AG09309 (cell line): Measurements from ENCODE around the gene UST.

Source experiments
- DNase-seq: peaks from one replicate; pipeline ENCODE4 v3.0.0-alpha.2; 2010; ENCODE audit warnings: low read depth
- H3K4me3 ChIP-seq: 2 replicates; pipeline ENCODE4 v1.5.1; 2011; ENCODE audit warnings: mild to moderate bottlenecking, low read depth, low read length, moderate library complexity; ENCODE audit not compliant: control insufficient read depth
- TF ChIP-seq, protein P1 (sequence below): IDR thresholded peaks from 2 replicates; pipeline ENCODE4 v1.5.1; 2011; ENCODE audit warnings: mild to moderate bottlenecking, low read depth, low read length, inconsistent platforms; ENCODE audit not compliant: insufficient read depth, control insufficient read depth; ENCODE audit errors: missing control alignments

The UST gene

GRCh38 chr6:148825492-148825891 is 78.7 kb downstream of the UST start:
- no peak overlapping the region for H3K4me3 ChIP-seq
- TF ChIP-seq, protein P1, sequence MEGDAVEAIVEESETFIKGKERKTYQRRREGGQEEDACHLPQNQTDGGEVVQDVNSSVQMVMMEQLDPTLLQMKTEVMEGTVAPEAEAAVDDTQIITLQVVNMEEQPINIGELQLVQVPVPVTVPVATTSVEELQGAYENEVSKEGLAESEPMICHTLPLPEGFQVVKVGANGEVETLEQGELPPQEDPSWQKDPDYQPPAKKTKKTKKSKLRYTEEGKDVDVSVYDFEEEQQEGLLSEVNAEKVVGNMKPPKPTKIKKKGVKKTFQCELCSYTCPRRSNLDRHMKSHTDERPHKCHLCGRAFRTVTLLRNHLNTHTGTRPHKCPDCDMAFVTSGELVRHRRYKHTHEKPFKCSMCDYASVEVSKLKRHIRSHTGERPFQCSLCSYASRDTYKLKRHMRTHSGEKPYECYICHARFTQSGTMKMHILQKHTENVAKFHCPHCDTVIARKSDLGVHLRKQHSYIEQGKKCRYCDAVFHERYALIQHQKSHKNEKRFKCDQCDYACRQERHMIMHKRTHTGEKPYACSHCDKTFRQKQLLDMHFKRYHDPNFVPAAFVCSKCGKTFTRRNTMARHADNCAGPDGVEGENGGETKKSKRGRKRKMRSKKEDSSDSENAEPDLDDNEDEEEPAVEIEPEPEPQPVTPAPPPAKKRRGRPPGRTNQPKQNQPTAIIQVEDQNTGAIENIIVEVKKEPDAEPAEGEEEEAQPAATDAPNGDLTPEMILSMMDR, result no peak
- DNase-seq, result no peak

DNA sequence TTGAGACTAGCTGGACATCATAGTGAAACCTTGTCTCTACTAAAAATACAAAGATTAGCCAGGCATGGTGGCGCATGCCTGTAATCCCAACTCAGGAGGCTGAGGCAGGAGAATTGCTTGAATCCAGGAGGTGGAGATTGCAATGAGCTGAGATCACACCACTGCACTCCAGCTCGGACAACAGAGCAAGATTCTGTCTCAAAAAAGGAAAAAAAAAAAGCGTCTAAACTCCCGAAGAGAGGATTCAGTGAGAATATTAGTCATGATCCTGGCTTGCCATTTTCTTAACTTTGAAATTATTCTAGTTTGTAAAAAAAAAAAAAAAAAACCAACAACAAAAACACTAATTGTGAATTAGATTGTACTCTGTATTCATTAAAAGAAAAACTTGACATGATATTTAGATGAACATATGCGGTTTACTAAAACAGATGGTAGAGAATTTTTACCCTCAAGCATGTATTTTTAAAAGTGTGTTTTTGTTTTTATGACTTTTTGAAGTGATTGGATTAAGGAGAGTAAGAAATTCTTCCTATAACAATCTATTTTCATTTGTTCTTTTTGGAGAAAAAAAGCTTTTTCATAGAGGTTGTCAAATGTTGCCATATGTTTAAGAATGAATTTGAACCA is 80.7 kb downstream of the UST start:
- no peak for DNase-seq
- TF ChIP-seq, protein P1, result no peak
- no peak overlapping the region for H3K4me3 ChIP-seq

DNA sequence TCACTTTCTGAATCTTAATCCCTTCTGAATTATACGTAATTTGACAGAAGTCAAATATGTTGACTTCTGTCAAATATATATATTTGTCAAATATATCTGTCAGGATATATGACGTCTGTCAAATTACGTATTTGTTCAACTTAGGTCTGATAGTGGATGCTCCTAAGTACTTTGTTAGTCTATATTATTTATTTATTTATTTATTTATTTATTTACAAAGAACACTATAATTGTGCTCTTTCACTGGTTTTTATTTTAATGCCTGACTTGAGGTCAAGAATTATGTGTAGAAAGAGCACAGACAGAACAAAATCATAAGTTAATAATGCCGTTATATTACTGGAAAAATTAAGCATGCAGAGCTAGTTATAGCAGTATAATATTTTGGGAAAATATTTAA is 81.2 kb downstream of the UST start:
- H3K4me3 ChIP-seq, result no peak overlapping the region
- DNase-seq, result no peak
- TF ChIP-seq, protein P1, result no peak

- no peak for DNase-seq
- TF ChIP-seq, protein P1, result no peak
- no peak overlapping the region for H3K4me3 ChIP-seq
Measured at GRCh38 chr6:148829415-148830101, 82.7 kb downstream of the UST start.

DNA sequence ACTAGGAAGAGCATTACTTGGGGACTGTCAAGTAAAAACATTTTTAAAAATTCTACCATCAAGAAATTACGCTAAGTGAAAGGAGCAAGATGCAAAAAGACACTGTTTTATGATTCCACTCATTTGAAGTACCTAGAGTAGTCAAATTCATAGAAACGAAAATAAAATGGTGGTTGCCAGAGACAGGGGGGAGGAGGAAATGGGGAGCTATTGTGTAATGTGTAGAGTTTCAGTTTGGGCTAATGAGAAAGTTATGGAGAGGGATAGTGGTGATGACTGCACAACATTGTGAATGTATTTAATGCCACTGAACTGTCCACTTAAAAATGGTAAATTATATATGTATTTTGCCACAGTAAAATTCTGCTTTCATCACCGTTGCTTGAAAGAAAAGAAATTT is 83.8 kb downstream of the UST start:
- no peak overlapping the region for H3K4me3 ChIP-seq
- DNase-seq, result no peak
- TF ChIP-seq, protein P1, result no peak

GRCh38 chr6:148831064-148831463 is 84.2 kb downstream of the UST start:
- TF ChIP-seq, protein P1, result no peak
- DNase-seq, result no peak
- H3K4me3 ChIP-seq, result no peak overlapping the region
